Keratinocyte (primary cell): ENCODE measurements around the gene ZBED4.

Source experiments
- CTCF ChIP-seq, 3 experiments: IDR thresholded peaks in 1 of 3; conservative IDR thresholded peaks in 1 of 3; optimal IDR thresholded peaks in 1 of 3; 2 replicates in 2 of 3; 3 replicates in 1 of 3; pipeline versions ENCODE3 to v1.5.1; 2011; ENCODE audit warnings: low read length in 3 of 3, mild to moderate bottlenecking in 3 of 3, moderate library complexity in 2 of 3, control low read depth in 1 of 3, inconsistent platforms in 1 of 3; ENCODE audit not compliant: insufficient read depth in 2 of 3; ENCODE audit errors: extremely low read depth in 1 of 3
- EZH2 ChIP-seq: IDR thresholded peaks from one replicate; pipeline ENCODE4 v1.6.1; 2012; ENCODE audit warnings: inconsistent platforms, mild to moderate bottlenecking, low read length, moderate library complexity

- TF ChIP-seq EZH2 (no peak), CTCF (optimal IDR thresholded peaks at IDR 0.05 in 1 of 3, IDR thresholded peaks at IDR 0.05 in 1 of 3, conservative IDR thresholded peaks at IDR 0.05 in 1 of 3; ENCODE audit: extremely low read depth in 1 of 3, insufficient read depth in 2 of 3, low read length in 3 of 3) (no peak)
Measured at GRCh38 chr22:49807129-49807528, 46.5 kb upstream of the ZBED4 start.
